Neuronal stem cell (in vitro differentiated cells): ENCODE measurements around the gene CCM2L.

ENCODE experiments used
- DNase-seq: peaks from one replicate; pipeline ENCODE4 v3.0.0-alpha.2; 2013; ENCODE audit warnings: low spot score
- H2AFZ ChIP-seq: one replicate; pipeline ENCODE4 v1.6.1; 2013; ENCODE audit warnings: mild to moderate bottlenecking, low read length, inconsistent platforms
- H2AK5ac ChIP-seq: 2 replicates; pipeline ENCODE4 v1.6.1; 2013; ENCODE audit warnings: low read depth, mild to moderate bottlenecking, inconsistent platforms, low read length, moderate library complexity, mixed read lengths
- H2BK120ac ChIP-seq: 2 replicates; pipeline ENCODE4 v1.6.1; 2013; ENCODE audit warnings: low read depth, mild to moderate bottlenecking, inconsistent platforms, low read length, moderate library complexity, mixed read lengths
- H2BK12ac ChIP-seq: one replicate; pipeline ENCODE4 v1.6.1; 2013; ENCODE audit warnings: low read length, inconsistent platforms
- H2BK15ac ChIP-seq: 2 replicates; pipeline ENCODE4 v1.6.1; 2013; ENCODE audit warnings: mild to moderate bottlenecking, low read length, inconsistent platforms, mixed read lengths
- H2BK5ac ChIP-seq: one replicate; pipeline ENCODE4 v1.6.1; 2013; ENCODE audit warnings: inconsistent platforms, mild to moderate bottlenecking, low read length, moderate library complexity
- H3K14ac ChIP-seq: one replicate; pipeline ENCODE4 v1.6.1; 2013; ENCODE audit warnings: low read length, inconsistent platforms
- H3K18ac ChIP-seq: 2 replicates; pipeline ENCODE4 v1.6.1; 2013; ENCODE audit warnings: low read length, inconsistent platforms
- H3K23ac ChIP-seq: 2 replicates; pipeline ENCODE4 v1.6.1; 2013; ENCODE audit warnings: low read depth, mild to moderate bottlenecking, mixed read lengths, low read length, inconsistent platforms; ENCODE audit not compliant: poor library complexity
- H3K27ac ChIP-seq: replicated peaks from 3 replicates; pipeline ENCODE4 v1.5.1; 2013; ENCODE audit warnings: low read length, inconsistent platforms
- H3K27me3 ChIP-seq, 3 experiments: 2 replicates each; pipeline ENCODE4 v1.6.1; 2013; ENCODE audit warnings: low read length in 3 of 3, mild to moderate bottlenecking in 2 of 3, inconsistent platforms in 1 of 3, low read depth in 1 of 3, mixed read lengths in 1 of 3, moderate library complexity in 1 of 3; ENCODE audit not compliant: control insufficient read depth in 3 of 3, insufficient read depth in 3 of 3
- H3K36me3 ChIP-seq, 2 donors: replicated peaks in 1 of 2; 2 replicates each; pipeline ENCODE4 v1.6.1; 2013; ENCODE audit warnings: low read length in 2 of 2; ENCODE audit not compliant: control insufficient read depth in 2 of 2, insufficient read depth in 2 of 2
- H3K4ac ChIP-seq: 2 replicates; pipeline ENCODE4 v1.6.1; 2013; ENCODE audit warnings: inconsistent platforms, mild to moderate bottlenecking, low read length, moderate library complexity
- H3K4me1 ChIP-seq, 2 donors: 1 replicate in 1 of 2; 2 replicates in 1 of 2; pipeline ENCODE4 v1.6.1; 2013; ENCODE audit warnings: low read length in 2 of 2, low read depth in 1 of 2; ENCODE audit not compliant: control insufficient read depth in 2 of 2, insufficient read depth in 1 of 2
- H3K4me2 ChIP-seq: one replicate; pipeline ENCODE4 v1.6.1; 2013; ENCODE audit warnings: mild to moderate bottlenecking, low read length, inconsistent platforms; ENCODE audit not compliant: insufficient read depth, poor library complexity, severe bottlenecking
- H3K4me3 ChIP-seq, 2 donors: 2 replicates each; pipeline ENCODE4 v1.5.1; 2013; ENCODE audit warnings: low read length in 2 of 2, mild to moderate bottlenecking in 2 of 2, inconsistent platforms in 1 of 2, moderate library complexity in 1 of 2
- H3K79me1 ChIP-seq: one replicate; pipeline ENCODE4 v1.6.1; 2013; ENCODE audit warnings: low read depth, mild to moderate bottlenecking, inconsistent platforms, low read length, moderate library complexity
- H3K9ac ChIP-seq: one replicate; pipeline ENCODE4 v1.6.1; 2013; ENCODE audit warnings: mild to moderate bottlenecking, low read depth, low read length, inconsistent platforms; ENCODE audit not compliant: poor library complexity
- H3K9me3 ChIP-seq, 2 donors: replicated peaks in 1 of 2; 2 replicates each; pipeline versions ENCODE3 to v1.6.1; 2013; ENCODE audit warnings: low read length in 2 of 2, mild to moderate bottlenecking in 2 of 2, inconsistent platforms in 1 of 2, low read depth in 1 of 2, mixed read lengths in 1 of 2, moderate library complexity in 1 of 2; ENCODE audit not compliant: control insufficient read depth in 2 of 2, insufficient read depth in 1 of 2
- H4K8ac ChIP-seq: one replicate; pipeline ENCODE4 v1.6.1; 2013; ENCODE audit warnings: low read depth, mild to moderate bottlenecking, inconsistent platforms, low read length, moderate library complexity
- H4K91ac ChIP-seq: one replicate; pipeline ENCODE4 v1.6.1; 2013; ENCODE audit warnings: low read length, low read depth, mild to moderate bottlenecking, inconsistent platforms; ENCODE audit not compliant: poor library complexity
- WGBS, 2 donors: extraction: QIAGEN DNeasy Blood & Tissue Kit; methylation state at CpG; one replicate each; pipeline ENCODE4 v1.1.7; 2013; ENCODE audit warnings: missing lambda C conversion rate in 2 of 2, mixed read lengths in 1 of 2; ENCODE audit not compliant: insufficient read length in 2 of 2, insufficient replicate concordance in 1 of 2; ENCODE audit errors: extremely low coverage in 2 of 2; 5-methylcytosine and 5-hydroxymethylcytosine counted together

Gene CCM2L

GRCh38 chr20:31992086-31992485, 18.2 kb upstream of the CCM2L start:
- Histone ChIP-seq H3K4me2 (no peak overlapping the region), H2AFZ (no peak overlapping the region), H2BK120ac (no peak overlapping the region), H3K27ac (no peak overlapping the region), H2BK5ac (no peak overlapping the region), H3K9me3 (no peaks in the 10 kb centered on the region), H3K36me3 (no peaks in the 10 kb centered on the region), H2AK5ac (peak overlapping the region; percentile 11), H3K9ac (peak overlapping the region; percentile 51), H3K23ac (no peak overlapping the region), H3K79me1 (no peaks in the 10 kb centered on the region), H3K4me3 (no peak overlapping the region), H2BK12ac (no peak overlapping the region), H4K8ac (no peak overlapping the region), H3K18ac (no peak overlapping the region), H3K4ac (no peak overlapping the region), H3K4me1 (peaks cover 0 to 3% of the 10 kb centered on the region in 2 donors), H4K91ac (no peak overlapping the region), H3K14ac (no peak overlapping the region), H2BK15ac (no peak overlapping the region), H3K27me3 (peaks cover 3 to 60% (median 25%) of the 10 kb centered on the region in 3 experiments)
- DNase-seq = no peak
- no CpG with 5 or more reads among the region's 2 CpGs for WGBS, 2 donors

GRCh38 chr20:31996996-31997395, 13.2 kb upstream of the CCM2L start:
- Histone ChIP-seq H2AFZ (no peak overlapping the region), H2BK15ac (peak overlapping the region; percentile 17), H3K79me1 (no peaks in the 10 kb centered on the region), H3K4ac (no peak overlapping the region), H4K91ac (no peak overlapping the region), H3K4me1 (peaks cover 0 to 3% of the 10 kb centered on the region in 2 donors), H3K27me3 (peaks cover 3 to 78% (median 25%) of the 10 kb centered on the region in 3 experiments), H3K9ac (no peak overlapping the region), H2BK12ac (no peak overlapping the region), H3K14ac (no peak overlapping the region), H3K27ac (no peak overlapping the region), H3K18ac (no peak overlapping the region), H3K9me3 (no peaks in the 10 kb centered on the region), H3K4me2 (no peak overlapping the region), H3K4me3 (no peak overlapping the region), H2BK120ac (no peak overlapping the region), H4K8ac (no peak overlapping the region), H3K36me3 (no peaks in the 10 kb centered on the region), H2AK5ac (peak overlapping the region; percentile 23), H3K23ac (peak overlapping the region; percentile 19), H2BK5ac (peak overlapping the region; percentile 10)
- DNase-seq = no peak
- no CpG with 5 or more reads among the region's 18 CpGs for WGBS, 2 donors

GRCh38 chr20:31998246-31998645, 12.0 kb upstream of the CCM2L start:
- Histone ChIP-seq H3K14ac (no peak overlapping the region), H2BK15ac (no peak overlapping the region), H3K36me3 (no peaks in the 10 kb centered on the region), H3K79me1 (no peaks in the 10 kb centered on the region), H3K23ac (no peak overlapping the region), H3K9me3 (no peaks in the 10 kb centered on the region), H4K8ac (no peak overlapping the region), H3K18ac (no peak overlapping the region), H3K27ac (no peak overlapping the region), H3K4me1 (peaks cover 0 to 3% of the 10 kb centered on the region in 2 donors), H3K4me2 (no peak overlapping the region), H2AFZ (no peak overlapping the region), H3K9ac (no peak overlapping the region), H4K91ac (no peak overlapping the region), H2BK5ac (no peak overlapping the region), H2AK5ac (no peak overlapping the region), H3K4me3 (no peak overlapping the region), H3K4ac (no peak overlapping the region), H2BK12ac (no peak overlapping the region), H2BK120ac (no peak overlapping the region), H3K27me3 (peaks cover 3 to 67% (median 25%) of the 10 kb centered on the region in 3 experiments)
- DNase-seq = no peak
- no CpG with 5 or more reads among the region's 2 CpGs for WGBS, 2 donors

GRCh38 chr20:32003325-32003724, 6.9 kb upstream of the CCM2L start:
- DNase-seq = no peak
- no peak overlapping the region for H3K4ac ChIP-seq
- H2BK5ac ChIP-seq = no peak overlapping the region
- no peaks in the 10 kb centered on the region for H3K9me3 ChIP-seq
- H3K18ac ChIP-seq = no peak overlapping the region
- H3K27me3 ChIP-seq = peaks cover 0 to 29% (median 0%) of the 10 kb centered on the region in 3 experiments
- H3K4me2 ChIP-seq = no peak overlapping the region
- no CpG with 5 or more reads among the region's 2 CpGs for WGBS, 2 donors
- H3K79me1 ChIP-seq = no peaks in the 10 kb centered on the region
- H2AFZ ChIP-seq = no peak overlapping the region
- no peak overlapping the region for H3K9ac ChIP-seq
- H2BK15ac ChIP-seq = no peak overlapping the region
- no peak overlapping the region for H4K91ac ChIP-seq
- no peaks in the 10 kb centered on the region for H3K36me3 ChIP-seq
- H3K23ac ChIP-seq = no peak overlapping the region
- H2BK12ac ChIP-seq = no peak overlapping the region
- no peak overlapping the region for H4K8ac ChIP-seq
- H2BK120ac ChIP-seq = no peak overlapping the region
- H3K14ac ChIP-seq = no peak overlapping the region
- no peak overlapping the region for H3K27ac ChIP-seq
- peaks cover 3 to 11% of the 10 kb centered on the region in 2 donors for H3K4me1 ChIP-seq
- H3K4me3 ChIP-seq = no peak overlapping the region
- no peak overlapping the region for H2AK5ac ChIP-seq
